ENCODE results near the gene CD9.

Gene CD9

DNA sequence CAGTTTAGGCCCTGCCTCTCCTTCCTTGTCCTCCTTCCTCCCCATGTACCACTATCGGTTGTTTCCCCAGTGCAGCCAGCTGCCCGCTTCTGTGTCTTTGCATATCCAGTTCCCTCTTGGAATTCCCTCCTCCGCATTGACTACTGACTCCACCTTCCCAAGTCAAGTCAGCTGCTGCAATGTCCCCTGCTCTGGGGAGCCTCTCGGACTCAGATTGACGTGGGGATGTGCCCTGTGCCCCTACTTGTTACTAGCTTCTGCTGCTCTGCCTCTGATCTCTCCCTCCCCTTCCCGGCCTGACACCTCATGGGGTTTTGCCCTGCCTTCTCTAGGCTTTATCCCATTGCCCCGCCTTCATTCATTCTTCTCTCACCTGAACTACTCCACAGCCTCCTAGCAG lies 2.1 kb upstream of the CD9 start:
- in situ Hi-C loops (cut with MboI; ENCODE audit: low sequenced_read_pairs, unreplicated experiment), result no loop called here
- TF ChIP-seq CTCF (IDR thresholded peaks at IDR 0.05; ENCODE audit: borderline replicate concordance, control extremely low read depth, extremely low read depth, insufficient read depth, missing control alignments), result no peak
- DNase-seq (ENCODE audit: low spot score), result no peak

- DNase-seq (ENCODE audit: low spot score), result no peak
- in situ Hi-C loops (cut with MboI; ENCODE audit: low sequenced_read_pairs, unreplicated experiment), result no loop called here
- no peak for TF ChIP-seq CTCF (IDR thresholded peaks at IDR 0.05; ENCODE audit: borderline replicate concordance, control extremely low read depth, extremely low read depth, insufficient read depth, missing control alignments)
These were observed 1.6 kb upstream of the CD9 start for GRCh38 chr12:6198556-6198955.

- in situ Hi-C loops (cut with MboI; ENCODE audit: low sequenced_read_pairs, unreplicated experiment), result no loop called here
- TF ChIP-seq CTCF (IDR thresholded peaks at IDR 0.05; ENCODE audit: borderline replicate concordance, control extremely low read depth, extremely low read depth, insufficient read depth, missing control alignments), result no peak
- no peak for DNase-seq (ENCODE audit: low spot score)
These were observed 1.1 kb upstream of the CD9 start for GRCh38 chr12:6198985-6199530.

- DNase-seq (ENCODE audit: low spot score), result no peak
- TF ChIP-seq CTCF (IDR thresholded peaks at IDR 0.05; ENCODE audit: borderline replicate concordance, control extremely low read depth, extremely low read depth, insufficient read depth, missing control alignments), result no peak
- in situ Hi-C loops (cut with MboI; ENCODE audit: low sequenced_read_pairs, unreplicated experiment), result loop anchor here (10.0 kb wide), 1 partner anchor 85 kb away; no protein-coding TSS in a partner anchor
These were observed 507 bp upstream of the CD9 start for GRCh38 chr12:6199531-6200255.

DNA sequence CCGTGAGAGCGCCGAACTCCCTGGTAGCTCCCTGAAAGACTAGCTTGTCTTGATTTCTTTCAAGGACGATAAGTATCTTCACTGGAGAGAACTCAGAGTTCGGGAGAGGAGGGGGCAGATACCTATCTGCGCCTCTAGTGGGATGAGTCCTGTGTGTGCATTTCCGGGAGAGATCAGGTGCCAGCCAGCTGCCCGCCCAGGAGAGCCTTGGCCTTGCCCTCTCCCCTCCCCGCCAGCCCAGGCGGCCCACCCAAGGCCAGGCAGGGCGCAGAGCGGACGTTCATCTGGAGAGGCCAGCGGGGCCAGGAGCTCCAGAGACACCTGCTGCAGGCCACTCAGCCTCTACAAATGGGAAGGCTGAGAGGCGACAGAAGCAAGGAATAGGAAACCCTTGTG lies 1.0 kb downstream of the CD9 start:
- in situ Hi-C loops (cut with MboI; ENCODE audit: low sequenced_read_pairs, unreplicated experiment), result loop anchor here (10.0 kb wide), 1 partner anchor 84 kb away; no protein-coding TSS in a partner anchor
- TF ChIP-seq CTCF (IDR thresholded peaks at IDR 0.05; ENCODE audit: borderline replicate concordance, control extremely low read depth, extremely low read depth, insufficient read depth, missing control alignments), result no peak
- no peak for DNase-seq (ENCODE audit: low spot score)

GRCh38 chr12:6201826-6202225 lies 1.6 kb downstream of the CD9 start:
- no peak for TF ChIP-seq CTCF (IDR thresholded peaks at IDR 0.05; ENCODE audit: borderline replicate concordance, control extremely low read depth, extremely low read depth, insufficient read depth, missing control alignments)
- DNase-seq (ENCODE audit: low spot score), result no peak
- in situ Hi-C loops (cut with MboI; ENCODE audit: low sequenced_read_pairs, unreplicated experiment), result loop anchor here (10.0 kb wide), 1 partner anchor 83 kb away; no protein-coding TSS in a partner anchor
